Right renal cortex interstitium (tissue), 3 donors: Measurements from ENCODE around the gene FGD1. TPM values are rescaled to one million over a fixed set of nuclear protein-coding genes. Genes with fewer than 3 reads are reported as not detected.

ENCODE experiments used
- DNase-seq, 3 donors: peaks; one replicate each; pipeline ENCODE4 v3.0.0-alpha.2; 2013; ENCODE audit warnings: low read depth in 3 of 3, low spot score in 2 of 3
- polyA plus RNA-seq, 3 donors: library from polyadenylated mRNA; unstranded; fragments of 120-200 nt; gene quantifications; one replicate each; pipeline ENCODE4 v1.2.1, GENCODE V29; 2013; ENCODE audit not compliant: insufficient read length in 3 of 3

The FGD1 gene
- polyA plus RNA-seq, 3 donors = 14.7 to 17.2 (median 16.3) TPM

- DNase-seq = no peak
Measured at GRCh38 chrX:54411732-54412131, 84.3 kb downstream of the FGD1 start.

- DNase-seq = no peak
Measured at GRCh38 chrX:54407266-54407665, 88.8 kb downstream of the FGD1 start.

DNA sequence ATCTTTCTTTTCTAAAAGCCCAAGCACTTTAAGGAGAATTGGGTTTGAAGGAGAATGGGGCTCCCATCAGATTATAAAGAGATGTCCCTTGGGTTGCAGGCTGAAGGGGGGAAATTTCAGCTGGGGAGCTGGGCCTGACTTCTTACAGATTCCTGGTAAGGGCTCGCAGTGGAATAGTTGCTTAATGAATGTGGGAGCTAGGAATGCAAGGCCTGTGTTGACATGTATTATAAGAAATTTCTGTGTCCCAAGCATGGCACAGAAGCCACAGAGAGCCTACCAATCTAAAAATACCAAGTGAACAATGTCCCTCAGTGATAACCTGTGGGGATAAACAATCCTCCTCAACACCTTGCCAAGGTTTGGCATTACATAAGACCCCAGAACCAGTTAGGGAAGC, 98.9 kb downstream of the FGD1 start:
- no peak for DNase-seq

Other genes starting within 250 kb of the FGD1 start
- gene WNK3, start 138.2 kb downstream of the FGD1 start, polyA plus RNA-seq = 1 to 10 TPM; 4.7 to 5.2 (median 4.7) TPM
- gene TSR2, start 55.8 kb downstream of the FGD1 start, polyA plus RNA-seq = 10 to 100 TPM; 56.6 to 60.2 (median 56.8) TPM
- gene GNL3L, start 34.0 kb upstream of the FGD1 start, polyA plus RNA-seq = 10 to 100 TPM; 14.2 to 19.6 (median 15.1) TPM